NCI-H2107 treated with DMSO at 0.1 percent for 48 hours (cell line): ENCODE data around the gene ESYT2.
"Not testable (repeated sequence)": the region's sequence is repeated elsewhere in the genome, so short reads cannot be mapped to it uniquely, and the experiment has no call there.

ENCODE experiments used
- DNase-seq: peaks from one replicate; lab custom pipeline; 2025; ENCODE audit not compliant: unreplicated experiment; lab: John Stamatoyannopoulos, UW

Gene ESYT2, protein sequence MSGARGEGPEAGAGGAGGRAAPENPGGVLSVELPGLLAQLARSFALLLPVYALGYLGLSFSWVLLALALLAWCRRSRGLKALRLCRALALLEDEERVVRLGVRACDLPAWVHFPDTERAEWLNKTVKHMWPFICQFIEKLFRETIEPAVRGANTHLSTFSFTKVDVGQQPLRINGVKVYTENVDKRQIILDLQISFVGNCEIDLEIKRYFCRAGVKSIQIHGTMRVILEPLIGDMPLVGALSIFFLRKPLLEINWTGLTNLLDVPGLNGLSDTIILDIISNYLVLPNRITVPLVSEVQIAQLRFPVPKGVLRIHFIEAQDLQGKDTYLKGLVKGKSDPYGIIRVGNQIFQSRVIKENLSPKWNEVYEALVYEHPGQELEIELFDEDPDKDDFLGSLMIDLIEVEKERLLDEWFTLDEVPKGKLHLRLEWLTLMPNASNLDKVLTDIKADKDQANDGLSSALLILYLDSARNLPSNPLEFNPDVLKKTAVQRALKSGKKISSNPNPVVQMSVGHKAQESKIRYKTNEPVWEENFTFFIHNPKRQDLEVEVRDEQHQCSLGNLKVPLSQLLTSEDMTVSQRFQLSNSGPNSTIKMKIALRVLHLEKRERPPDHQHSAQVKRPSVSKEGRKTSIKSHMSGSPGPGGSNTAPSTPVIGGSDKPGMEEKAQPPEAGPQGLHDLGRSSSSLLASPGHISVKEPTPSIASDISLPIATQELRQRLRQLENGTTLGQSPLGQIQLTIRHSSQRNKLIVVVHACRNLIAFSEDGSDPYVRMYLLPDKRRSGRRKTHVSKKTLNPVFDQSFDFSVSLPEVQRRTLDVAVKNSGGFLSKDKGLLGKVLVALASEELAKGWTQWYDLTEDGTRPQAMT

DNA sequence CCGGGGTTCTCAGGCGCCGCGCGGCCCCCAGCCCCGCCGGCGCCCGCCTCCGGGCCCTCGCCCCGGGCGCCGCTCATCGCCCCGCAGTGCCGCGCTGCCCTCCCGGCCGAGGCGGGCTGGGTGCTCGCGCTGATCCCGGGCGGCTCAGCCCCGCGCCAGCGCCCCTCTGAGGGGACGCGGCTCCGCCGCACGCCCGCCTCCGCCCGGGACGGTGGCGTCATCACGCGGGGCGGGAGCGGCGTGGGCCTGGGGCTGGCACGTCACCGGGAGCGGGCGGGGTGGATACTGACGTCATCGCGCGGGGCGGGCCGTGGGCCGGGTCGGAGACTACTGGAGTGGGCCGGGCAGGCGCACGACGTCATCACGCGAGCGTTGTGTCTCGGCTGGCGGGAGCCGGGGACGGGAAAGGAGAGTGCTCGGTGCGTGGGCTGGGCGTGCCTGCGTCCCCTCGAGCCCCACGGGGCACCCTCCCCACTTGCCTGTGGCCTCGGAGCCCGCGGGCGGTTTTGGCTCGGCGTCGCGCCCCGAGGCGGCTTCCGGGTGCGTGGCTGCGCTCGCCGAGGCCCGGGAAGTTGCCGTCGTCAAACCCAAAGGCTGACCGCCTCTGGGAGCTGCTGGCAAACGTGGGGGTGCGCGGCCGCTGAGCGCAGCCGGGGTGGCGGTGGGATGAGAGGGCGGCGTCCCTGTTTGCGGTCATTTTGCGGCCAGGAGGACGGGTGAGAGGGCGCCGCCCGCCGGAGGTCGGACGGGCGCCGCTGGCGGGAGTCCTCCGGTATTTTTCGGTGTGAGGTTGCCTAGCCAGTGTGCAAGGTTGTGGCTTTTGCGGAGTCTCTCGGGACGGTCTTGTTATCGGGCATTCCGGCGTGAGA lies at the start of gene ESYT2:
ESYT2 (minus strand) TSS at position 168 of the 869 bp plus-strand sequence; CDS start at position 77, 91 bp downstream.
- peak; percentile 59 for DNase-seq

DNA sequence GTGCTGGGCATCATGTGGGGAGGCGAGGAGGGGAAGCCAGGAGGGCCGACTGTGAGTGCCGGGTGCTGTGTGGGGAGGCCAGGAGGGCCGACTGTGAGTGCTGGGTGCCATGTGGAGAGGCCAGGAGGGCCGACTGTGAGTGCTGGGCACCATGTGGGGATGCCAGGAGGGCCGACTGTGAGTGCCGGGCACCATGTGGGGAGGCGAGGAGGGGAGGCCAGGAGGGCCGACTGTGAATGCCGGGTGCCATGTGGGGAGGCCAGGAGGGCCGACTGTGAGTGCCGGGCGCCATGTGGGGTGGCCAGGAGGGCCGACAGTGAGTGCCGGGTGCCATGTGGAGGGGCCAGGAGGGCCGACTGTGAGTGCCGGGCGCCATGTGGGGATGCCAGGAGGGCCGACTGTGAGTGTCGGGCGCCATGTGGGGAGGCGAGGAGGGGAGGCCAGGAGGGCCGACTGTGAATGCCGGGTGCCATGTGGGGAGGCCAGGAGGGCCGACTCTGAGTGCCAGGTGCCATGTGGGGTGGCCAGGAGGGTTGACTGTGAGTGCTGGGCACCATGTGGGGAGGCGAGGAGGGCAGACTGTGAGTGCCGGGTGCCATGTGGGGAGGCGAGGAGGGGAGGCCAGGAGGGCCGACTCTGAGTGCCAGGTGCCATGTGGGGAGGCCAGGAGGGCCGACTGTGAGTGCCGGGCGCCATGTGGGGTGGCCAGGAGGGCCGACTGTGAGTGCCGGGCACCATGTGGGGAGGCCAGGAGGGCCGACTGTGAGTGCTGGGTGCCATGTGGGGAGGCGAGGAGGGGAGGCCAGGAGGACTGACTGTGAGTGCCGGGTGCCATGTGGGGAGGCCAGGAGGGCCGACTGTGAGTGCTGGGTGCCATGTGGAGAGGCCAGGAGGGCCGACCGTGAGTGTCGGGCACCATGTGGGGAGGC lies 49.1 kb upstream of the ESYT2 start:
- DNase-seq, result not testable (repeated sequence)

DNA sequence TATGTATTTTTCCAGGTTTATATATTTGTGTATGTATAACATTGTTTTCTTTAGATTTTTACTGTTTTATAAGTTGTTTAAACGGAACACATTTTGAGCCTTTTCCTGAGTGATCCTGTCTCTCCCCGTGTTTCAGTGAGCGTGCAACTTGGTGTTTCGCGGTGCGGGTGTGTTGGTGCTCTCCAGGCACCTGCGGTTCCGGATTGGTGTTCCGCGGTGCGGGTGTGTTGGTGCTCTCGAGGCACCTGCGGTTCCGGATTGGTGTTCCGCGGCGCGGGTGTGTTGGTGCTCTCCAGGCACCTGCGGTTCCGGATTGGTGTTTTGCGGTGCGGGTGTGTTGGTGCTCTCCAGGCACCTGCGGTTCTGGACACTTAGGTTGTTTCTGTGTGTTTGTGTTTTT lies 47.7 kb upstream of the ESYT2 start:
- DNase-seq, result no peak

DNA sequence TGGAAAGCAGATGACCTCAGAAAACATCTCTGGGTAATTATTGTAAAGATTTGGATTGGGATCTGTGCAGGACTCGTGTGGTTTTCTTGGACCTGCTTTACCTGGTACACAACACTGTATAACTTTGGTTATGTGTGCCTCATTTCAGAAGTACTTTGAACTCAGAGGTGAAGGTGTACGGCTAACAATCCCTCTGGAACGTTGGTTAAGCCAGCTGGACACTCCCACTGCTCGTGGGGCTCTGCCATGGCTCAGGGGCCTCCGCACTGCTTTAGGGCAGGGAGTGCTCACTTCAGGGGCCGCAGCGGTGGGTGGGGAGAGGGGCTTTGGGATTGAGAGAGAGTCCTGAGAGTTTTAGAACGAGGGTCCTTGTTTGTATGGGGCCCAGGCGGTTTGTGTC lies 40.6 kb upstream of the ESYT2 start:
- DNase-seq, result no peak

DNA sequence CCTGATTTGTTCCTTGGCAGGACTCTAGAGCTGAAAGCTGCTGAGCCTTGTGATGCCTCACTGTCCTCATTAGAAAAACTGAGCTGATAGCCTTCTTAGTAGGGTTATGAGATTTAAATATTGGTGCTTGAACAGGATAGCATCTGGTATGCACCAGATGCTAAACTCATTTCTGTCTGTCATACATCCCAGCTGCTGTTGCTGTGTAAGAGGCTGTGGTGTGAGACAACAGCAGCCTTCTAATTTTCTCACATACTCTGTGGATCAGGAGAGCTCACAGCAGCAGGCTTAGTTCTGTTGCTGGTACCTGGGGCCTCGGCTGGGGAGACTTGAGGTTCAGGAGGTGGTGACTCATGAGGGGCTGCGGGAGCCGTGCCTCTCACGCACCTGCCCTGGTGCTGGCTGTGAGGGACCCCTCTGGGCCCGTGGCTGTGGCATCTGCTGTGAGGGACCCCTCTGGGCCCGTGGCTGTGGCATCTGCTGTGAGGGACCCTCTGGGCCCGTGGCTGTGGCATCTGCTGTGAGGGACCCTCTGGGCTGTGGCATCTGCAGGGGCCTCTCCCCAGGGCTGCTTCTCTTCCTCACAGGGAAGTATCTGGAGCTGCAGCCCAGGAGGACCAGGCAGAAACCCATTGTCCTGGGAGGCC lies 39.6 kb upstream of the ESYT2 start:
- no peak for DNase-seq

DNA sequence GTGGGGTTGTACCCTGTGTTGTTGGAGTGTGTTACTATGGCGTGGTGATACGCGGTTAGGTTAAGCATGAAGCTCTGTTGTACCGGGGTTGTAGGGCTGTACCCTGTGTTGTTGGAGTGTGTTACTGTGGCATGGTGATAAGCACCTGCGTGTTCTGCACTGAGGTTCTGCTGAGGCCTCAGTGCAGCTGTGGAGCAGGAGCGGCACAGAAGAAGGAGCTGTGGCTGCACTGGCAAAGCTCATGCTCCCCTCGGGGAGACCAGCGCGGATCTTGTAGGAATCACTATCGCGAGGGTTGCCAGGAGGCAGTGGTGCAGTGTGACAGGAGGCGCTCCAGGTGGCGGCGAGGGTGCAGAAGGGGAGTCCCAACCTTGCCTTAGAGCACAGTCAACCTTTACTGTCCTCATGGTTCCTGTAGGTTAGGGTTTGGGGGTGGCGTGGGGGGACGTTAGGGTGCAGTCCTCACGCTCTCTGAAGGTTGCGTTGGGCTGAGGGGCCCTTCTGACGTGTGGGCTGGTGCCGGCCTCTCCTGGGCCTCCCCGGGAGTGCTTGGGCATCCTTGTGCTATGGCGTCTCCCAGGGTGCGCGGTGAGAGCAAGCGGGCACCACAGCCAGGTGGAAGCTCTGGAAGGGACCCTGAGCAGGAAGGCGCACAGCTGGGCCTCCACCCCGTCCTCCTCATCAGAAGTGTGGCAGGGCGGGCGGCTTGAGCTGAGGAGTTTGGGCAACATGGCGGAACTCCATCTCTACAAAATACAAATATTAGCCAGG lies 38.1 kb upstream of the ESYT2 start:
- DNase-seq, result no peak

DNA sequence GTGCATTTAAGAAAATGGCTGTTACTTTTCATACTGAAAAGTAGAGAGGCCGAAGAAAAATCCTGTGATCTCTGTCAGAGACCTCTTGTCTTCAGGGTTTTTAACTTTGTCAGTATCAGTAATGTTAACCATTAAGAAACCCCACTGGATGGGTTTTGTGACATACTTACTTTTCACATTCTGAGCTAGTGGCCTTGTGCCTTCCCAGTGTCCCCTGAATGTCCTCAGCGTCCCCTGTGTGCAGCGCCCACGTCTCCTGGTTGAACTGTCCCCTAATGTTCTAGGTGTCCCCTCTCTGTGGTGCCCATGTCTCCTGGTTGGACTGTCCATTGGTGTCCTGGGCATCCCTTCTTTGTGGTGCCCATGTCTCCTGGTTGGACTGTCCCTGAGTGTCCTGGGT lies 36.7 kb upstream of the ESYT2 start:
- DNase-seq, result no peak

DNA sequence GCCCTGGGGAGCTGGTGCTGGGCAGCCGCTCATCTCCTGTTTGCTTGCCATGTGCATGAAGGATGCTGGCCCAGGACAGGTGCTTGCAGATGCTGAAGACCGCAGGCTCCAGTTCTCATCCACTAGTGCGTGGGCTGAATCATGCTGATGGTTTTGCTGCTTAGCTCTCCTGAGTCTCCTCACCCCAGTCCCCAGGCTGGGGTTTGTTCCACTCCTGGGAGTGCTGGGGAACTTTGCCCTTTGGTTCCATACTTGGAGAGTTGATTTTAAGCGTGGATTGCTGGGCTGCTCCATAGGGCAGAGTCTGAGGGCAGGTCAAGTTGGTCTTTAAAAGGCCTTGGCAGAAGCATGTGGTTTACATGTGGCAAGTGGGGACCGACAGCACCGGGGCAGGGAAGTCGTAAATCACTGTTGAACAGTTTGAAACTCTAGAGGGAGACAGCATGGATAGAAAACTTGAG lies 36.2 kb upstream of the ESYT2 start:
- no peak for DNase-seq

DNA sequence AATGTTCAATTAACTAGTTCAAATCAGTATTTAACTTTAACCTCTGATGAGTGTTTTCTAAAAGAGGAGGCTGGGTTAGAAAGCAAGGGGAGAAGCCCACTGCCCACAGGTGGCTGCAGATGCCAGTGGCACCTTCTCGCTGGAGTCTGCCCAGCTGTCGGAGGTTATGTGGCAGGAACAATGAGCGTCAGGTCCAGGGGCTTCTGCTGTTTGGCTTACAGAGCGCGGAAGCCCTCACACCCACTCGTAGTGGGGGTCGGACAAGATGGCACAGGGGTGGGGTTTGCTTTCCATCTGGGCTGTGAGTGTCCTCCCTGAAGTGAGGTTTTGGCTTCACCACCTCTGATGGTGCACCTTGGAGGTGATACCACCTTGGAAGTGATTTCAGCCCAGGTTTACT lies 35.5 kb upstream of the ESYT2 start:
- no peak for DNase-seq

DNA sequence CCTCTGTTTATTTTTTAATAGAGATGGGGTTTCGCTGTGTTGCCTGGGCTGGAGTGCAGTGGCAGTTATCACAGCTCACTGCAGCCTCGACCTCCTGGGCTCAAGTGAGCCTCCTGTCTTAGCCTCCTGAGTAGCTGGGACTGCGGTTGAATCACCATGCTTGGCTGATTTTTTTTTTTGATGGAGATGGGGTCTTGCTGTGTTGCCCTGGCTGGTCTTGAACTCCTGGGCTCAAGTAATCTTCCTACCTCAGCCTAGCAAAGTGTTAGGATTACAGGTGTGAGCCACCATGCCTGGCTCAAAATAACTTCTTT lies 35.2 kb upstream of the ESYT2 start:
- no peak for DNase-seq

DNA sequence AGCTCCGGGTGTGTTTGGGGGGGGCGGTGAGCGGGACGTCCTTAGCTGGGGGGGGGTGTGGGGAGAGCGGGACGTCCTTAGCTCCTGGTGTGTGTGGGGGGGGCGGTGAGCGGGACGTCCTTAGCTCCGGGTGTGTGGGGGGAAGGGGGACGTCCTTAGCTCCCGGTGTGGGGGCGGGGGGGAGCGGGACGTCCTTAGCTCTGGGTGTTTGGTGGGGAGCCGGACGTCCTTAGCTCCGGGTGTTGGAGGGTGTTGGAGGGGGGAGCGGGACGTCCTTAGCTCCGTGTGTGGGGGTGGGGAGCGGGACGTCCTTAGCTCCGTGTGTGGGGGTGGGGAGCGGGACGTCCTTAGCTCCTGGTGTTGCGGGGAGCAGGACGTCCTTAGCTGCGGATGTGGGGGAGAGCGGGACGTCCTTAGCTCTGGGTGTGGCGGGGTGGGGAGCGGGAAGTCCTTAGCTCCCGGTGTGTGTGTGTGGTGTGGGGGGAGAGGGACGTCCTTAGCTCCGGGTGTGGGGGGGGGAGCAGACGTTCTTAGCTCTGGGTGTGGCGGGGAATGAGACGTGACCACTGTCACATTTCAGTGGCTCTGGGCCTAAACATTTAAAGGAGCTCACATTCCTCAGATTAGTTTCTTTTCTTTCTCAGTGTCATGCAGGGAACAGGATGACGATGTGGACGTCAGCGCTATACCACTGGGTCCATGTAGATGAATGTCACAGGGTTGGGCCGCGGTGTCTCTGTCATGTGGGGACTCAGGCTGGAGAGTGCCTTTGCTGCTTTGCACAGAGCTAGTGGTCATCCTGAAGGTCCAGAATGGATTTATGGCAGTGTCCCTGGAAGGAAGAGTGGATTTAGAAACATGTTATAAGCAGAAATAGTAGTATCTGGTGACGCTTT lies 34.5 kb upstream of the ESYT2 start:
- no peak for DNase-seq

DNA sequence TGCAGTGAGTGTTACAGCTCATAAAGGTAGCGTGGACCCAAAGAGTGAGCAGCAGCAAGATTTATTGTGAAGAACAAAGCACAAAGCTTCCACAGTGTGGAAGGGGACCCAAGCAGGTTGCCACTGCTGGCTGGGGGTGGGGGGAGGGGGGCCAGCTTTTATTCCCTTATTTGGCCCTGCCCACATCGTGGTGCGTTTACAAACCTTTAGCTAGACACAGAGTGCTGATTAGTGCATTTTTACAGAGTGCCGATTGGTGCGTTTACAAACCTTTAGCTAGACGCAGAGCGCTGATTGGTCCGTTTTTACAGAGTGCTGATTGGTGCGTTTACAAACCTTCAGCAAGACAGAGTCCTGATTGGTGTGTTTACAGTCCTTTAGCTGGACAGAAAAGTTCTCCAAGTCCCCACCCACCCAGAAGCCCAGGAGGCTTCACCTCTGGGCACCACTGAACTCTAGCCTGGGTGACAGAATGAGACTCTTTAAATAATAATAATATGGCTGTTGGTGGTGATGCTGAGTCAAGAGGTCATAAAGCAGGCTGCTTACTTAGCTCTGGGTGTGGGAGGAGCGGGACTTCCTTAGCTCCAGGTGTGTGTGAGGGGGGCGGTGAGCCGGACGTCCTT lies 33.8 kb upstream of the ESYT2 start:
- DNase-seq, result not testable (repeated sequence)

DNA sequence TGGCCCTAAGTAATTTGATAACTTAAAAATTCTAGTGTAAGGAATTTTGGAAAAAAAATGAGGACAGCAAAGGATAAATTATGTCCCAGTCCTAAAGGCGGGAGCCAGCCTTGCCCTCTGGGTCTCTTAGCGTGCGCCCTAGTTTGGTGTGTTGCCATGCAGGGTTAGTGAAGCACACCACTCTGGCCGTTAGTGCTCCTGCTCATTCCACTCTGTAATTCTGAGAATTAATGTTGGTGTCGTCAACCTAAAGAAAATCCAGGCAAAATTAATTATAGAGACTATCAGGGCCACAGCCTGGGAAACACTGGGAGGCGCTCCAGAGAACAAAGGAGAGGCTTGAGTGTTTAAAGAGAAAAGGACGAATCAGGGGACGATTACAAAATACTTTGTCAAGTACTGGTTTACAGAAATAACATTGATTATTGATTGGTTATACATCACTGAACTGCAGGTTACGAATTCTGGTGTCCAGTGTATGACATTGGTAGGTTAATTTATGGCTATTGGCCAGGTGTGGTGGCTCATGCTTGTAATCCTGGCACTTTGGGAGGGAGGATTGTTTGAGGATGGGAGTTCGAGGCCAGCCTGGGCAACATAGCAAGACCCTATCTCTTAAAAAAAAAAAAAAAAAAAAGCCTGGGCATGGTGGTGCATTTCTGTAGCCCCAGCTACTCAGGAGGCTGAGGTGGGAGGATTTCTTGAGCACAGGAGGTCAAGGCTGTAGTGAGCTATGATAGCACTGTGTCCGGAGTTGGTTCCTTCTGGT lies 32.8 kb upstream of the ESYT2 start:
- DNase-seq, result no peak

DNA sequence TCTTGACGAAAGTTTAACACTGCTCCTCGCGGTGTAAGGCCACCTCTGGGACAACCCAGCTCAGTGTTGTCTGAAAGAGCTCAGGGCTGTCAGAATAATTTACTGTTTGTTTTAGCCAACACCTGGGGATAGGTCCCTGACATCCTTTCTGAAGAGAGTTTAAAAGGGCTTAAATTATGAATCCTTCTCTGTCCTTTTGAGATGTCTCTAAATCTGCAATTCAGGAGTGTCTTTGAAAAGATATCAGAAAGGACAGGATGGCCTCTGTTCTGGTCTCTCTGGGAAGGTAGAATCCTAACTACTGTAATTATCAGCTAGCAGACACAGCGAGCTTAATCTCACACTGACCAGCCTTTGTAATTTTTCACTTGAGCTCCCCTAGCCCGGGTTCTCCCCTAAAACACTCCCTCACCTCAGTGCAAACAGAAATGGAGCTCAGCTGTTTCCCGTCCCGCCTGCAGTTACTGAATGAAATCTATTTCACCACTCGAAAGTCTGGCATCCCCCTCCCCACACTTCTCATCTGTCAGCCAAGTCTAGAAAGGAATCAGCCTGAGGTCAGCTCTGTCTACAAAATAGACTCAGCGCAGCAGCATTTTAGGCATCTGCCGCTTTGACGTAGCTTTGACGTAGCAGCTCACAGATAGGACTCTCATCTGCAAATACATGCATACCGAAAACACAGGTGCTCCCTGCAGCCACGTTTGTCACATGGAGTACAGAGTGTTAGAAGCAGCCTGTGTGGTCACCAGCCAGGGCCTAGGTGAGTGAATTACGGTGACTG lies 31.9 kb upstream of the ESYT2 start:
- DNase-seq, result no peak

DNA sequence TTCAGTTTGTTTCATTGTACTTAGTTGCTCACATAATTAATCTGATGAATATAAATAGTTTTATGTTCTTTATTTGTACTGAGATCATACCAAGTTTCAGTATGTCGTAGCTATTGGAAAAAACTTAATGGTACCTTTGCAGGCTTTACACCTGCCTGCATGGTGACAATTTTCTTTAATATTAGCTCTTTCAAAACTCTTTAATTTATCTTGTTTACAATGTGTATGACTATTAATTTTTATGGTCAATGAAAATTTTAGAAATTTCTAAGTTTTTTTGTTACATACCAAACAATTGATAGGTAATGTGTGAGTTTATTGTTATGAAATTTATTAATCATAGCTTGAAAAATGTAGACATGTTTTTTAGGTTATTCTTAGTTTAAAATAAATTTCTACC lies 31.1 kb upstream of the ESYT2 start:
- DNase-seq, result no peak
